Measurements from ENCODE around the gene KCNG1.

Gene KCNG1

GRCh38 chr20:51012357-51012756 is 10.6 kb downstream of the KCNG1 start:
- no peak for DNase-seq (ENCODE audit: low read depth)

DNA sequence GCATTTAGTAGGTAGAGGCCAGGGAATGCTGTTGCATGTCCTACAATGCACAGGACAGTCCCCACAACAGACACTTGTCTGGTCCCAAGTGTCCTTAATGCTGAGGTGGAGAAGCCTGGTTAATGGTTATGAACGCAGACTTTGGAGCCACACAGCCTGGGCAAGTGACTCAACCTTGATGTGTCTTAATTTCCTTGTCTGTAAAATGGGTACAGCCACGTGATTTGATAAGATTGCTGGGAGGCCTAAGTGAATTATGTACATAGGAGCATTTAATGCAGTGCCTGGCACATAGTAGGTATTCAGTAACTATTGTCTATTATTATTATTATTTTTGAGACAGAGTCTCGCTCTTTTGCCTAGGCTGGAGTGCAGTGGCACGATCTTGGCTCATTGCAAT is 11.4 kb downstream of the KCNG1 start:
- DNase-seq (ENCODE audit: low read depth): no peak

GRCh38 chr20:51010932-51011331 is 12.0 kb downstream of the KCNG1 start:
- DNase-seq (ENCODE audit: low read depth): no peak

- DNase-seq (ENCODE audit: low read depth): no peak
These were observed 12.9 kb downstream of the KCNG1 start for GRCh38 chr20:51010043-51010365.

- DNase-seq (ENCODE audit: low read depth): no peak
These were observed 13.4 kb downstream of the KCNG1 start for GRCh38 chr20:51009303-51010042.

GRCh38 chr20:51008718-51009117 is 14.2 kb downstream of the KCNG1 start:
- no peak for DNase-seq (ENCODE audit: low read depth)

DNA sequence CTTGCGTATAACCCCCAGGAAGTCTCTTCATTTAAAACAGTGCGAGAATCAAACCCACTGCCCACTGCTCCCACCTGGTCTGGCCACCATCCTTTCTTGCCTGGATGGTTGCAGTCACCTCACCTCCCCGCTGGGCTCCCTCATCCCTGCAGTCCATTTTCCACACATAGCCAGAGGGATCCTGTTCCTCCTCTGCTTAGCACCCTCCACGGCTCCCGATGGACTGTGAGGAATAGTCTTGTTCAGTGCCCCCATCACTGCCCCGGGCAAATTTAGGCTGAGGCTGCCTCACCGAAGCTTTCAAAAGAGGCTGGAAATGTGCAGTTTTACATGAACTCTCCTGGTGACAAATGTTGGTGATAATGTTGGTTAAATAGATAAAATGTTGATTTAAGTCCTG is 17.7 kb downstream of the KCNG1 start:
- DNase-seq (ENCODE audit: low read depth): no peak

DNA sequence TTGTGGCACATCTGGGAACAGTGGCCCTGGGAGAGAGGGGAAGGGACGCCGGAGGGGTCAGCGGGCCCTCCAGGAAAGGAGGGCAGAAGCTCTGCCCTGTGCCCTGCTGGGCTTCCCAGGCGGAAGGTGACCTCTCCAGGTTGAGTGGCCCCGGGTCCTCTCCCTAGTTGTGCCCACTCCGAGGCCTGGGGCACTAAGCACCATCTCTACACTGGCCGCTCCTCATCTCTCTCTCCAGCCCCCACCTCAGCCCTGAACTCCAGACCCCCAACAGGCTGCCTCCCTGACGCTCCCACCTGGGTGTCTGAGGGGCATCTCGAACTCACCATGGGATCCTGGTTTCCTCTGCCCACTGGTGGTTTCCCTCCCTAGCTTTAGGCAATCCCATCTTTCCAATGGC is 18.1 kb downstream of the KCNG1 start:
- no peak for DNase-seq (ENCODE audit: low read depth)

DNA sequence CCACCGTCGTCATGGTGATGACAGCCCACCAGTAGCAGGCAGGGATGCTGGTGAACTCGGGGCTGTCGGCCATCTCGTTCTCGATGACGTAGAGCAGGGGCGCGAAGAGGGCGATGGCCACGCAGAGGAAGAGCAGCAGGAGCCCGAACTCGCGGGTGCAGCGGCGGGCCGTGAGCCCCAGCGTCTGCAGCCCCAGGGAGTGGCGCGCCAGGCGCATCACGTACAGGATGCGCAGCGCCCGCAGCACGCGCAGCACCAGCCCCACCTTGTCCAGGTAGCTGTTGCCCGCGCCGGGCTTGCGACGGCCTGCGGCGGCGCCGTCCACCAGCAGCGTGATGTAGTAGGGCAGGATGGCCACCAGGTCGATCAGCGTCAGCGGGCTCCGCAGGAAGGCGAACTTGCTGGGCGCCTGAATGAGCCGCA is 18.6 kb downstream of the KCNG1 start:
- no peak for DNase-seq (ENCODE audit: low read depth)

DNA sequence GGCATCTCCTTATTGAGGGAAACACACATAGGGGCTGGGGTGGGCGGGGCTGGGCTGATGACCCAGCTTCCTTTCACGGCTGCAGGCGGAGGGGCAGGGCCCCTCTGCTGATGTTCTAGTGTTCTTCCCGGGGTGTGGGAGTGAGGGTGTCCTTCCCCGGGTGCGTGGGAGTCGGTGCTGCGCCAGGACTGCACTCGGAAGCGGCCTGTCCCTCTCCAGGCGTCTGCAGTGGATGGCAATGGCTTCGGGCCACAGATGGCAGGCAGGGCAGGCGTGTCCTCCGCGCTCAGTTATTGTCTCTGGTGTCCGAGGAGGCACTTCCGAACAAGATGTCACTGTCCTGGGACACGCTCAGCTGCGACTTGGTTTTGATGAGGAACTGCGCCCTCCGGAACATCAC is 19.2 kb downstream of the KCNG1 start:
- DNase-seq (ENCODE audit: low read depth): no peak

DNA sequence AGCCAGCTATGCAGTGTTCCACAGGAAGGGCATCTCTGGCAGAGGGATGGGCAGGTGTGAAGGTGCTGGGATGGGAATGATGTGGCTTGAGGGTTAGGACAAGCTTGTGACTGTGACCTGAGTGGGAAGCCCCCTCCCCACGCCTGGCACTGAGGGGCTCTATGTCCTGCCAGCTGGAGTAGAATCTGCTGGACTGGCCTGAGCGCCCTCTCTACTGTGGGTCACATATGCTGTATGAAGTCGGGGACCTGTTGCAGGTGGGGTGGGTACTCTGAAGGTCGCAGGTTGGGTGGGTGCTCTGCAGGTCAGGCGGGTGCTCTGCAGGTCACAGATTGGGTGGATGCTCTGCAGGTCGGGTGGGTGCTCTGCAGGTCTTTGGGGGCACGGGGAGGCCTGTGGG is 20.3 kb downstream of the KCNG1 start:
- DNase-seq (ENCODE audit: low read depth): no peak

- no peak for DNase-seq (ENCODE audit: low read depth)
These were observed 21.3 kb downstream of the KCNG1 start for GRCh38 chr20:51001430-51002265.

- DNase-seq (ENCODE audit: low read depth): no peak
These were observed 23.6 kb downstream of the KCNG1 start for GRCh38 chr20:50999355-50999754.

DNA sequence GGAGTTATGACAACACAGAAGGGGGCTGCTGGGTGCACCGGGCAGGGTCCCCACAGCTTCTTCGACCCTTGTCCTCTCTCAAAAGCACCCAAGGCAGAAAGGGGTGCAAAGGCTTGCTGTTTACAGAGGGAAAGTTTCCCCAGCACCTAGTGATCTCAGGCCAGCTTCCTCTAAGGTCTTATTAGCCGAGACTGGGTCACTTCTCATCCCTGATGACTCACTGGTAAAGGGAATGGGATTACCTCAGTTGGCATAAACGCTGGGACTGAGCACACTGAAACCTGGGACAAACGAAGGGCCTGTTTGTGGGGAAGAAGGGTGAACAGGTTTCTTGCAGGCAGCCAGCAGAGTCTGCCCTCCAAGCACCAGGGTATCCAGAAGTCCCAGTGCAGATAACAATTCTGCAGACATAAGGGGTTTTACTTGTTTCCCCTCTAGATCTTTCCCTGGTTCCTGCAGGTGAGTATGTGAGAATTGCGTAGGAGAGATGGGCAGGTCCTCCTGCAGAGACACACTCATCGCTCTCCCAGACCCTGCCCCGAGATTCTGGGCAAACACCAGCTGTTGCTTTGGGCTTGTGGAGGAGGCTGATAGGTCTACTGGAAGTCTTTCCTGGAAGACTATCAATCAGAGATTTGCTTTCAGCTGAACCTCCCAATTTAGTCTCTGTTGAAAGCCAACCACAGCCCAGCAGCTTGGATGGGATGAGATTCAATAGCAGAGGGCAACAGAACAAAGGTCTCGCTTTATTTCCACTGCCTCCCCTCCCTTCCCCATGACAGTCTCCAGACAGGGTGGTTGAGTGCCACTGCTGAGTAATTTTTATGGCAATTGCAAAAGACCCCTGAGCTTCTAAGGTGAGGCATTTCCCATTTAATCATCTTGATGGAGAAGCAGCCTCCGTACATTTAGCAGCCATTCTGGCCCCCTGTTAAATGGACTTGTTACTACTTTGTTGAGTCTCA is 25.7 kb downstream of the KCNG1 start:
- no peak for DNase-seq (ENCODE audit: low read depth)

DNA sequence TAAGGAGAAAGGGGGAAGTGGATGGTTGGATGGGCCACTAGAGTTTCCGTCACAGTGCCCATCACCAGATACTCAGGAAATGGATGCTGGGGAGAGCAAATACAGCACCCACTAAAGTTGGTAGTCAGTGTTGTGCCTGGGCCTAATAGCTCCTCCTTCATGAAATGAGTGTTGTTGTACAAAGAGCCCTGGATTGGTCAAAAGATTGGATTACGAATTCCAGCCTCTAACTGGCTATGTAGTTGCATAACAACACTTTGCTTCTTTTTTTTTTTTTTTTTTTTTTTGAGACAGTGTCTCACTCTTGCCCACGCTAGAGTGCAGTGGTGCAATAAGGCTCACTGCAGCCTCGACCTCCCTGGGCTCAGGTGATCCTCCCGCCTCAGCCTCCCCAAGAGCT is 27.4 kb downstream of the KCNG1 start:
- DNase-seq (ENCODE audit: low read depth): no peak

GRCh38 chr20:50993876-50994275 is 29.0 kb downstream of the KCNG1 start:
- DNase-seq (ENCODE audit: low read depth): no peak

GRCh38 chr20:50992733-50993457 is 30.0 kb downstream of the KCNG1 start:
- no peak for DNase-seq (ENCODE audit: low read depth)

- no peak for DNase-seq (ENCODE audit: low read depth)
These were observed 30.6 kb downstream of the KCNG1 start for GRCh38 chr20:50992336-50992732.

GRCh38 chr20:50991076-50991475 is 31.8 kb downstream of the KCNG1 start:
- DNase-seq (ENCODE audit: low read depth): no peak

GRCh38 chr20:50987493-50988210 is 35.3 kb downstream of the KCNG1 start:
- DNase-seq (ENCODE audit: low read depth): no peak

DNA sequence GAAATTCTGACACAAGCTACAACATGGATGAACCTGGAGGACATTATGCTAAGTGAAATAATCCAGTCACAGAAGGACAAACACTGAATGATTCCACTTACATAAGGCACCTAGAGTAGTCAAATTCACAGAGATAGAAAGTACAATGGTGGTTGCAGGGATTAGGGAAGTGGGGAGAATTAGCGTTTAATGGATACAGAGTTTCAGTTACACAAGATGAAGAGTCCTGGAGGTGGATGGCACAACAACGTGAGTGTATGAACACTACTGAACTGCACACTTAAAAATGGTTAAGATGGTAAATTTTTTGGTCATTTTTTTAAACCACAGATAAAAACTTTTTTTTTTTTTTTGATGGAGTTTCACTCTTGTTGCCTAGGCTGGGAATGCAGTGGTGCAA is 39.6 kb downstream of the KCNG1 start:
- no peak for DNase-seq (ENCODE audit: low read depth)

All from stimulated activated CD8-positive, alpha-beta memory T cell treated with anti-CD3 and anti-CD28 coated beads, Interleukin-12 subunit alpha, Interleukin-12 subunit beta, amount 100 ng/mL, for 4 hours (primary cell).